Measurements from ENCODE around the gene OLFML2A. TPM values are rescaled to one million over a fixed set of nuclear protein-coding genes. Genes with fewer than 3 reads are reported as not detected.

Gene OLFML2A
- total and polyA plus RNA-seq, 2 of the 13 experiments (the other 11 are each of a cell fraction or from before 2014, with no cell fraction given) = 0.01 to 0.02 TPM

GRCh38 chr9:124855944-124856765 is 79.2 kb downstream of the OLFML2A start (continued):
- peak; percentile 59 for TF ChIP-seq ZNF574 (CRISPR knock-in tag; IDR thresholded peaks at IDR 0.05)
- 0 out of 2 replicates have a peak, but pooled peaks have one; percentile 49 for TF ChIP-seq BORCS8-MEF2B (CRISPR knock-in tag; IDR thresholded peaks at IDR 0.05)
- peak; percentile 15; the same call in 1 of the 2 replicates for TF ChIP-seq ATF2 (CRISPR knock-in tag; IDR thresholded peaks at IDR 0.05)
- TF ChIP-seq HNRNPL (IDR thresholded peaks at IDR 0.05; ENCODE audit: low read depth, low read length) = peak; percentile 87
- peak; percentile 69; the same call in 1 of the 2 replicates for TF ChIP-seq ZNF710 (CRISPR knock-in tag; IDR thresholded peaks at IDR 0.05; ENCODE audit: borderline replicate concordance)
- TF ChIP-seq MAX (IDR thresholded peaks at IDR 0.05) = peak; percentile 45; the same call in 1 of the 2 replicates
- 0 out of 4 replicates have a peak, but pooled peaks have one; percentile 23 to 41 for TF ChIP-seq HMGXB4 (CRISPR knock-in tag; IDR thresholded peaks at IDR 0.05; ENCODE audit: borderline replicate concordance in 1 of 2, low read depth in 1 of 2)
- peak; percentile 19; the same call in 1 of the 2 replicates for TF ChIP-seq BCL3 (CRISPR knock-in tag; IDR thresholded peaks at IDR 0.05)
- TF ChIP-seq ZNF660 (CRISPR knock-in tag; IDR thresholded peaks at IDR 0.05; ENCODE audit: borderline replicate concordance, low read depth) = no peak
- peak; percentile 49 for TF ChIP-seq HNRNPH1 (optimal IDR thresholded peaks at IDR 0.05; ENCODE audit: low read depth, low read length)
- TF ChIP-seq ZNF687 (CRISPR knock-in tag; IDR thresholded peaks at IDR 0.05) = peak; percentile 73
- TF ChIP-seq AKAP8 (CRISPR knock-in tag; IDR thresholded peaks at IDR 0.05) = peak; percentile 73

Measured in HepG2 (cell line).